H9 (cell line): ENCODE results near the gene UBE2L6. TPM values are rescaled to one million over a fixed set of nuclear protein-coding genes. Genes with fewer than 3 reads are reported as not detected.

Source experiments
- DNase-seq: peaks from one replicate; pipeline ENCODE4 v3.0.0-alpha.2; 2017
- H2AFZ ChIP-seq: one replicate; pipeline ENCODE4 v1.6.1; 2013; ENCODE audit warnings: mild to moderate bottlenecking, low read length, control low read depth, moderate library complexity
- H2AK5ac ChIP-seq: 2 replicates; pipeline ENCODE4 v1.6.1; 2013; ENCODE audit warnings: low read length, control low read depth, mixed read lengths; ENCODE audit not compliant: insufficient read length
- H2BK120ac ChIP-seq: one replicate; pipeline ENCODE4 v1.6.1; 2013; ENCODE audit warnings: low read depth, mild to moderate bottlenecking, low read length, control low read depth, inconsistent platforms; ENCODE audit not compliant: poor library complexity, severe bottlenecking
- H2BK12ac ChIP-seq: 2 replicates; pipeline ENCODE4 v1.6.1; 2013; ENCODE audit warnings: low read length, control low read depth, mixed read lengths, low read depth; ENCODE audit not compliant: insufficient read length
- H2BK15ac ChIP-seq: 2 replicates; pipeline ENCODE4 v1.6.1; 2013; ENCODE audit warnings: low read depth, low read length, control low read depth
- H2BK20ac ChIP-seq: one replicate; pipeline ENCODE4 v1.6.1; 2013; ENCODE audit warnings: low read depth, mild to moderate bottlenecking, low read length, control low read depth, inconsistent platforms; ENCODE audit not compliant: poor library complexity, severe bottlenecking
- H2BK5ac ChIP-seq: 2 replicates; pipeline ENCODE4 v1.6.1; 2013; ENCODE audit warnings: low read length, control low read depth, mixed read lengths; ENCODE audit not compliant: insufficient read length
- H3K14ac ChIP-seq: 2 replicates; pipeline ENCODE4 v1.6.1; 2013; ENCODE audit warnings: low read length, control low read depth; ENCODE audit not compliant: insufficient read depth
- H3K18ac ChIP-seq: 2 replicates; pipeline ENCODE4 v1.6.1; 2013; ENCODE audit warnings: low read depth, mild to moderate bottlenecking, mixed read lengths, low read length, control low read depth; ENCODE audit not compliant: insufficient read length
- H3K23ac ChIP-seq: 2 replicates; pipeline ENCODE4 v1.6.1; 2013; ENCODE audit warnings: low read length, control low read depth, mixed read lengths, low read depth; ENCODE audit not compliant: insufficient read length
- H3K23me2 ChIP-seq: 2 replicates; pipeline ENCODE4 v1.6.1; 2013; ENCODE audit warnings: low read depth, mild to moderate bottlenecking, mixed read lengths, low read length, control low read depth; ENCODE audit not compliant: insufficient read length, poor library complexity, severe bottlenecking
- H3K27ac ChIP-seq: 2 replicates; pipeline ENCODE4 v1.5.1; 2013; ENCODE audit warnings: low read length, control low read depth, mixed read lengths, low read depth; ENCODE audit not compliant: insufficient read length
- H3K27me3 ChIP-seq: 2 replicates; pipeline ENCODE4 v1.6.1; 2013; ENCODE audit warnings: low read length, control low read depth, inconsistent platforms; ENCODE audit not compliant: insufficient read depth
- H3K4ac ChIP-seq: 2 replicates; pipeline ENCODE4 v1.6.1; 2013; ENCODE audit warnings: low read depth, mild to moderate bottlenecking, control low read depth, inconsistent platforms, low read length, moderate library complexity
- H3K4me1 ChIP-seq: 2 replicates; pipeline ENCODE4 v1.6.1; 2013; ENCODE audit warnings: low read length, control low read depth, inconsistent platforms; ENCODE audit not compliant: insufficient read depth
- H3K4me2 ChIP-seq: 2 replicates; pipeline ENCODE4 v1.6.1; 2013; ENCODE audit warnings: low read length, control low read depth, mixed read lengths; ENCODE audit not compliant: insufficient read length, insufficient read depth
- H3K56ac ChIP-seq: 2 replicates; pipeline ENCODE4 v1.6.1; 2013; ENCODE audit warnings: low read depth, mild to moderate bottlenecking, mixed read lengths, low read length, control low read depth; ENCODE audit not compliant: insufficient read length
- H3K79me1 ChIP-seq: 2 replicates; pipeline ENCODE4 v1.6.1; 2013; ENCODE audit warnings: low read depth, mild to moderate bottlenecking, moderate library complexity, low read length, control low read depth, inconsistent platforms; ENCODE audit not compliant: insufficient read depth, poor library complexity, severe bottlenecking
- H3K79me2 ChIP-seq: 2 replicates; pipeline ENCODE4 v1.6.1; 2013; ENCODE audit warnings: low read length, control low read depth, inconsistent platforms; ENCODE audit not compliant: insufficient read depth
- H3K9ac ChIP-seq: 2 replicates; pipeline ENCODE4 v1.6.1; 2013; ENCODE audit warnings: low read length, control low read depth, mixed read lengths; ENCODE audit not compliant: insufficient read length; ENCODE audit errors: extremely low read depth
- H3K9me3 ChIP-seq: one replicate; pipeline ENCODE4 v1.6.1; 2013; ENCODE audit warnings: low read depth, low read length, inconsistent platforms; ENCODE audit not compliant: control insufficient read depth
- H3T11ph ChIP-seq: one replicate; pipeline ENCODE4 v1.6.1; 2013; ENCODE audit warnings: mild to moderate bottlenecking, low read length, control low read depth, inconsistent platforms
- H4K20me1 ChIP-seq: one replicate; pipeline ENCODE4 v1.6.1; 2013; ENCODE audit not compliant: control insufficient read depth, insufficient read length, insufficient read depth
- H4K5ac ChIP-seq: 2 replicates; pipeline ENCODE4 v1.6.1; 2013; ENCODE audit warnings: low read depth, mild to moderate bottlenecking, mixed read lengths, low read length, control low read depth; ENCODE audit not compliant: insufficient read length
- H4K8ac ChIP-seq: replicated peaks from 2 replicates; pipeline ENCODE4 v1.6.1; 2013; ENCODE audit warnings: low read length, control low read depth, mixed read lengths, low read depth; ENCODE audit not compliant: insufficient read length
- H4K91ac ChIP-seq: 2 replicates; pipeline ENCODE4 v1.6.1; 2013; ENCODE audit warnings: low read depth, mild to moderate bottlenecking, moderate library complexity, mixed read lengths, low read length, control low read depth; ENCODE audit not compliant: insufficient read length
- H3K27ac Mint-ChIP-seq, 3 experiments: 2 replicates in 2 of 3; 3 replicates in 1 of 3; pipeline ENCODE4 v1.8.0; 2020 to 2021; ENCODE audit warnings: mixed read lengths in 3 of 3, mild to moderate bottlenecking in 1 of 3, moderate library complexity in 1 of 3
- H3K27me3 Mint-ChIP-seq: 2 replicates; pipeline ENCODE4 v1.8.0; 2021; ENCODE audit warnings: low read depth, mild to moderate bottlenecking, moderate library complexity, mixed read lengths
- H3K36me3 Mint-ChIP-seq, 3 experiments: 2 replicates in 2 of 3; 3 replicates in 1 of 3; pipeline ENCODE4 v1.8.0; 2020 to 2021; ENCODE audit warnings: low read depth in 3 of 3, mixed read lengths in 3 of 3; ENCODE audit not compliant: insufficient read depth in 1 of 3
- H3K4me1 Mint-ChIP-seq, 2 experiments: 2 replicates each; pipeline ENCODE4 v1.8.0; 2020; ENCODE audit warnings: mixed read lengths in 2 of 2
- H3K4me3 Mint-ChIP-seq, 2 experiments: 2 replicates in 1 of 2; 3 replicates in 1 of 2; pipeline ENCODE4 v1.8.0; 2020 to 2021; ENCODE audit warnings: mild to moderate bottlenecking in 2 of 2, mixed read lengths in 2 of 2, moderate library complexity in 1 of 2
- H3K9me3 Mint-ChIP-seq, 2 experiments: 2 replicates in 1 of 2; 3 replicates in 1 of 2; pipeline ENCODE4 v1.8.0; 2020; ENCODE audit warnings: mild to moderate bottlenecking in 2 of 2, mixed read lengths in 2 of 2, moderate library complexity in 1 of 2
- CTCF ChIP-seq: fragments of 200-600 bp; sonication (generic); conservative IDR thresholded peaks from 3 replicates; pipeline ENCODE4 v1.8.0; 2021; ENCODE audit warnings: antibody characterized with exemption, mild to moderate bottlenecking
- WGBS: extraction: QIAGEN DNeasy Blood & Tissue Kit; methylation state at CpG from one replicate; pipeline ENCODE4 v1.1.7; 2013; ENCODE audit warnings: missing lambda C conversion rate, low lambda C conversion rate, mixed read lengths; ENCODE audit not compliant: insufficient read length; ENCODE audit errors: extremely low coverage; 5-methylcytosine and 5-hydroxymethylcytosine counted together
- total RNA-seq: library from RNA; stranded (reverse); gene quantifications from 2 replicates; pipeline ENCODE4 v1.2.1, GENCODE V29; 2021

UBE2L6 gene
- total RNA-seq, 1 experiment from 2014 or later: 38.9 TPM

DNA sequence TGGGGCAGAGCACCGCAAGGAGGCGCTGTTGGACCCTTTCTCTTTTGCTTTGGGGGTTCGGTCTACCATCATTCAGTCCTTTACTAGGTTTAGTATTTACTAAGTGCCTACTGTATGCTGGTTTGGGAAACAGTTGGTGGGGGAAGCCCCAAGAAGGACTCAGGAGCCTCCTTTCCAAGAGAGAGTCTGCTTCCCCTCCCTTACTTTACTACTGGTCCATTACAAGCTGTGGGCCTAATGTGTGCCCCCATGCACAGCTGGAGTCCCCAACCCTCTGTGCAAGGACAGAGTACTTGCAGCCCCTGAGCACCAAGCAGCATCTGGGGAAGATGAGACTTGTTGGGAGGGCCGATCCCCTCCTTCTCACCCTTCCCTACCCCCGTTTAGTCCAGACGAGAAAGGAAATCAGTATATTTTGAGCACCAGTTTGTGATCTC lies 876 bp upstream of the UBE2L6 start:
- no peak overlapping the region for H3K9ac ChIP-seq

More for the DNA sequence above, 876 bp upstream of the UBE2L6 start:
- Mint-ChIP-seq H3K9me3 (no peaks in the 10 kb centered on the region), H3K4me1 (peaks cover 26 to 29% of the 10 kb centered on the region in 2 experiments), H3K4me3 (peak overlapping the region; percentile 86 to 98), H3K27ac (peak overlapping the region; percentile 85 to 93 (median 91)), H3K27me3 (peaks cover 15% of the 10 kb centered on the region), H3K36me3 (no peaks in the 10 kb centered on the region; a peak in 1 of 7 replicates)
- Histone ChIP-seq H4K8ac (no peak overlapping the region), H3K14ac (no peak overlapping the region; the same call in 1 of the 2 replicates), H3K56ac (no peak overlapping the region), H2BK120ac (no peak overlapping the region), H3K4ac (no peak overlapping the region), H3K4me2 (peak overlapping the region; percentile 82), H2AFZ (no peak overlapping the region), H2BK12ac (no peak overlapping the region), H4K5ac (no peak overlapping the region), H3K79me1 (no peaks in the 10 kb centered on the region), H3K27me3 (no peaks in the 10 kb centered on the region; the same call in 1 of the 2 replicates), H3K9me3 (no peaks in the 10 kb centered on the region), H3K18ac (no peak overlapping the region), H2BK20ac (no peak overlapping the region), H3K27ac (no peak overlapping the region), H3T11ph (no peak overlapping the region), H2AK5ac (no peak overlapping the region), H3K23ac (no peak overlapping the region), H3K4me1 (no peaks in the 10 kb centered on the region; the same call in 1 of the 2 replicates), H4K20me1 (no peaks in the 10 kb centered on the region), H4K91ac (no peak overlapping the region), H3K79me2 (no peaks in the 10 kb centered on the region), H2BK15ac (no peak overlapping the region), H3K23me2 (peaks cover 8% of the 10 kb centered on the region), H2BK5ac (no peak overlapping the region)
- peak; percentile 83 for DNase-seq
- TF ChIP-seq CTCF: peak; percentile 95; the same call in 2 of the 3 replicates
- WGBS: no CpG with 5 or more reads among the region's 6 CpGs
